ENCODE results near the gene SDK1.
A peak's percentile ranks its signal among the peaks of the same experiment; 100 is the strongest.

SDK1 gene

GRCh38 chr7:3992841-3993240 is 691.8 kb downstream of the SDK1 start:
- no peak overlapping the region for H2BK12ac ChIP-seq (ENCODE audit: low read length)
- no peak overlapping the region for H3K14ac ChIP-seq (ENCODE audit: low read length)
- no peak for DNase-seq (ENCODE audit: low spot score)
- no peak overlapping the region for H3K18ac ChIP-seq (ENCODE audit: low read length)
- H3K4me1 ChIP-seq (ENCODE audit: control insufficient read depth in 2 of 2, insufficient read depth in 1 of 2, low read depth in 1 of 2, low read length in 2 of 2) = no peaks in the 10 kb centered on the region
- no peak overlapping the region for H2BK120ac ChIP-seq (ENCODE audit: low read depth, low read length)
- no CpG with 5 or more reads among the region's 7 CpGs for WGBS, 2 donors (ENCODE audit: extremely low coverage in 2 of 2, insufficient read length in 2 of 2, insufficient replicate concordance in 1 of 2)
- no peaks in the 10 kb centered on the region for H3K9me3 ChIP-seq (replicated peaks in 1 of 2; ENCODE audit: control insufficient read depth in 2 of 2, insufficient read depth in 1 of 2, low read depth in 1 of 2, low read length in 2 of 2)
- H2AK5ac ChIP-seq (ENCODE audit: low read depth, low read length) = no peak overlapping the region
- H3K4me3 ChIP-seq (ENCODE audit: low read length in 2 of 2) = no peak overlapping the region
- H3K4me2 ChIP-seq (ENCODE audit: insufficient read depth, low read length, poor library complexity, severe bottlenecking) = no peak overlapping the region
- H3K36me3 ChIP-seq (replicated peaks in 1 of 2; ENCODE audit: control insufficient read depth in 2 of 2, insufficient read depth in 2 of 2, low read length in 2 of 2) = peaks cover 0 to 4% of the 10 kb centered on the region in 2 donors
- H3K79me1 ChIP-seq (ENCODE audit: low read depth, low read length) = no peaks in the 10 kb centered on the region
- no peak overlapping the region for H4K91ac ChIP-seq (ENCODE audit: low read depth, low read length, poor library complexity)
- no peak overlapping the region for H3K27ac ChIP-seq (replicated peaks; ENCODE audit: low read length)
- no peak overlapping the region for H2BK5ac ChIP-seq (ENCODE audit: low read length)
- no peak overlapping the region for H3K4ac ChIP-seq (ENCODE audit: low read length)
- H2BK15ac ChIP-seq (ENCODE audit: low read length) = no peak overlapping the region
- H3K23ac ChIP-seq (ENCODE audit: low read depth, low read length, poor library complexity) = no peak overlapping the region
- no peaks in the 10 kb centered on the region for H3K27me3 ChIP-seq (ENCODE audit: control insufficient read depth in 3 of 3, insufficient read depth in 3 of 3, low read depth in 1 of 3, low read length in 3 of 3)
- H2AFZ ChIP-seq (ENCODE audit: low read length) = no peak overlapping the region
- no peak overlapping the region for H3K9ac ChIP-seq (ENCODE audit: low read depth, low read length, poor library complexity)
- no peak overlapping the region for H4K8ac ChIP-seq (ENCODE audit: low read depth, low read length)

DNA sequence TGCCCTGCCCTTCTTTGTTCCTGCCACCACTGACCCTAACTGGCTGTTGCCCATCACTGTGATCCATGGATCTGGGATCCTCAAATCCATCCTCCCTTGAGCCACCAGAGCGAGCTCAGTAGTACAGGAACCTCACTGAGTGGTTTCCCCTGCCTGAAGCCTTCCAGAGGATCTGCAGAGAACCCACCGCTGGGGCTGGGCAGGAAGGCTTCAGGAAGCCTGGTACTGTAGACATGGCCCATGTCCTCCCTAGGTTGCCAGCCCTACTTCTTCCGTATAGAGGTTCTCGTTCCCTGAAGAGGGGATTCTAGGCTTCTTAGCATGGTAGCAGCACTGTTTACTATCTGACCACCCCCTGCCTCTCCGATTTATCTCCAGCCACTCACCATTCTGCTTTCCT is 693.7 kb downstream of the SDK1 start:
- Histone ChIP-seq H3K4me1 (ENCODE audit: control insufficient read depth in 2 of 2, insufficient read depth in 1 of 2, low read depth in 1 of 2, low read length in 2 of 2) (no peaks in the 10 kb centered on the region), H3K18ac (ENCODE audit: low read length) (no peak overlapping the region), H3K36me3 (replicated peaks in 1 of 2; ENCODE audit: control insufficient read depth in 2 of 2, insufficient read depth in 2 of 2, low read length in 2 of 2) (no peaks in the 10 kb centered on the region), H3K27me3 (ENCODE audit: control insufficient read depth in 3 of 3, insufficient read depth in 3 of 3, low read depth in 1 of 3, low read length in 3 of 3) (no peaks in the 10 kb centered on the region), H2BK5ac (ENCODE audit: low read length) (no peak overlapping the region), H2BK120ac (ENCODE audit: low read depth, low read length) (no peak overlapping the region), H3K14ac (ENCODE audit: low read length) (no peak overlapping the region), H2AFZ (ENCODE audit: low read length) (no peak overlapping the region), H3K27ac (replicated peaks; ENCODE audit: low read length) (no peak overlapping the region), H3K9ac (ENCODE audit: low read depth, low read length, poor library complexity) (no peak overlapping the region), H2BK15ac (ENCODE audit: low read length) (no peak overlapping the region), H3K4me3 (ENCODE audit: low read length in 2 of 2) (no peak overlapping the region), H2BK12ac (ENCODE audit: low read length) (no peak overlapping the region), H3K4ac (ENCODE audit: low read length) (no peak overlapping the region), H3K23ac (ENCODE audit: low read depth, low read length, poor library complexity) (no peak overlapping the region), H4K91ac (ENCODE audit: low read depth, low read length, poor library complexity) (no peak overlapping the region), H3K9me3 (replicated peaks in 1 of 2; ENCODE audit: control insufficient read depth in 2 of 2, insufficient read depth in 1 of 2, low read depth in 1 of 2, low read length in 2 of 2) (no peaks in the 10 kb centered on the region), H3K79me1 (ENCODE audit: low read depth, low read length) (no peaks in the 10 kb centered on the region), H3K4me2 (ENCODE audit: insufficient read depth, low read length, poor library complexity, severe bottlenecking) (no peak overlapping the region), H4K8ac (ENCODE audit: low read depth, low read length) (no peak overlapping the region), H2AK5ac (ENCODE audit: low read depth, low read length) (no peak overlapping the region)
- no peak for DNase-seq (ENCODE audit: low spot score)
- WGBS, 2 donors (ENCODE audit: extremely low coverage in 2 of 2, insufficient read length in 2 of 2, insufficient replicate concordance in 1 of 2) = no CpG with 5 or more reads among the region's 5 CpGs

GRCh38 chr7:3995187-3995586 is 694.1 kb downstream of the SDK1 start:
- Histone ChIP-seq H3K36me3 (replicated peaks in 1 of 2; ENCODE audit: control insufficient read depth in 2 of 2, insufficient read depth in 2 of 2, low read length in 2 of 2) (no peaks in the 10 kb centered on the region), H3K18ac (ENCODE audit: low read length) (no peak overlapping the region), H3K27ac (replicated peaks; ENCODE audit: low read length) (no peak overlapping the region), H2AK5ac (ENCODE audit: low read depth, low read length) (no peak overlapping the region), H2BK5ac (ENCODE audit: low read length) (no peak overlapping the region), H2BK120ac (ENCODE audit: low read depth, low read length) (no peak overlapping the region), H3K4me3 (ENCODE audit: low read length in 2 of 2) (no peak overlapping the region), H2AFZ (ENCODE audit: low read length) (no peak overlapping the region), H2BK12ac (ENCODE audit: low read length) (no peak overlapping the region), H3K4me1 (ENCODE audit: control insufficient read depth in 2 of 2, insufficient read depth in 1 of 2, low read depth in 1 of 2, low read length in 2 of 2) (no peaks in the 10 kb centered on the region), H3K79me1 (ENCODE audit: low read depth, low read length) (no peaks in the 10 kb centered on the region), H3K9me3 (replicated peaks in 1 of 2; ENCODE audit: control insufficient read depth in 2 of 2, insufficient read depth in 1 of 2, low read depth in 1 of 2, low read length in 2 of 2) (no peaks in the 10 kb centered on the region), H3K23ac (ENCODE audit: low read depth, low read length, poor library complexity) (no peak overlapping the region), H3K27me3 (ENCODE audit: control insufficient read depth in 3 of 3, insufficient read depth in 3 of 3, low read depth in 1 of 3, low read length in 3 of 3) (no peaks in the 10 kb centered on the region), H2BK15ac (ENCODE audit: low read length) (no peak overlapping the region), H3K4ac (ENCODE audit: low read length) (no peak overlapping the region), H4K8ac (ENCODE audit: low read depth, low read length) (no peak overlapping the region), H4K91ac (ENCODE audit: low read depth, low read length, poor library complexity) (no peak overlapping the region), H3K4me2 (ENCODE audit: insufficient read depth, low read length, poor library complexity, severe bottlenecking) (no peak overlapping the region), H3K9ac (ENCODE audit: low read depth, low read length, poor library complexity) (no peak overlapping the region), H3K14ac (ENCODE audit: low read length) (no peak overlapping the region)
- no CpG with 5 or more reads among the region's 7 CpGs for WGBS, 2 donors (ENCODE audit: extremely low coverage in 2 of 2, insufficient read length in 2 of 2, insufficient replicate concordance in 1 of 2)
- no peak for DNase-seq (ENCODE audit: low spot score)

DNA sequence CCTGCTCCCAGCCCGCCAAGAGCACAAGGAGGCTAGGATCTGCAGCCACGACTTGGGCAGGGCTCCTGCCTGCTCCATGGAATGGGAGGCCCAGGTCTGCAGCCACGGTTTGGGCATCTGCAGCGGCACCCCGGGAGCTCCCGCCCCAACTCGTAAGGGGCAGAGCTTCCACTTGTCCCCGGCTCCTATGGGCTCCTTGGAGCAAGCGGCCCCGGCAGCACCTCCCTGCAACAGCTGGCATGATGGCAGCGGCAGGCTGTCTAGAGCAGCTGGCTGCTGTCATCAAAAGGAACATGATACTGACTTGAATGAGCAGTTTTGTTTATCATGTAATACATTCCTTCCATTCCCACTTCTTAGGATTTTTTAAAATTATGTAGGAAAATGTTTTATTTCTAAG is 697.0 kb downstream of the SDK1 start:
- Histone ChIP-seq H2BK15ac (ENCODE audit: low read length) (no peak overlapping the region), H3K9me3 (replicated peaks in 1 of 2; ENCODE audit: control insufficient read depth in 2 of 2, insufficient read depth in 1 of 2, low read depth in 1 of 2, low read length in 2 of 2) (no peaks in the 10 kb centered on the region), H2AK5ac (ENCODE audit: low read depth, low read length) (peak overlapping the region; percentile 15), H2BK120ac (ENCODE audit: low read depth, low read length) (no peak overlapping the region), H3K4me2 (ENCODE audit: insufficient read depth, low read length, poor library complexity, severe bottlenecking) (no peak overlapping the region), H2BK5ac (ENCODE audit: low read length) (no peak overlapping the region), H3K14ac (ENCODE audit: low read length) (no peak overlapping the region), H3K4me1 (ENCODE audit: control insufficient read depth in 2 of 2, insufficient read depth in 1 of 2, low read depth in 1 of 2, low read length in 2 of 2) (peaks cover 1 to 12% of the 10 kb centered on the region in 2 donors), H3K27me3 (ENCODE audit: control insufficient read depth in 3 of 3, insufficient read depth in 3 of 3, low read depth in 1 of 3, low read length in 3 of 3) (no peaks in the 10 kb centered on the region), H3K4me3 (ENCODE audit: low read length in 2 of 2) (no peak overlapping the region), H3K36me3 (replicated peaks in 1 of 2; ENCODE audit: control insufficient read depth in 2 of 2, insufficient read depth in 2 of 2, low read length in 2 of 2) (no peaks in the 10 kb centered on the region), H3K9ac (ENCODE audit: low read depth, low read length, poor library complexity) (peak overlapping the region; percentile 46), H3K27ac (replicated peaks; ENCODE audit: low read length) (no peak overlapping the region), H3K4ac (ENCODE audit: low read length) (no peak overlapping the region), H4K8ac (ENCODE audit: low read depth, low read length) (no peak overlapping the region), H3K79me1 (ENCODE audit: low read depth, low read length) (no peaks in the 10 kb centered on the region), H2AFZ (ENCODE audit: low read length) (no peak overlapping the region), H3K23ac (ENCODE audit: low read depth, low read length, poor library complexity) (peak overlapping the region; percentile 11), H4K91ac (ENCODE audit: low read depth, low read length, poor library complexity) (no peak overlapping the region), H3K18ac (ENCODE audit: low read length) (no peak overlapping the region), H2BK12ac (ENCODE audit: low read length) (no peak overlapping the region)
- WGBS, 2 donors (ENCODE audit: extremely low coverage in 2 of 2, insufficient read length in 2 of 2, insufficient replicate concordance in 1 of 2) = no CpG with 5 or more reads among the region's 11 CpGs
- no peak for DNase-seq (ENCODE audit: low spot score)
